ENCODE data around the gene ZDHHC17.

Gene ZDHHC17

GRCh38 chr12:76830436-76830835 is 66.5 kb downstream of the ZDHHC17 start:
- POLR2A ChIA-PET: no interaction called here
- CTCF ChIA-PET: interaction anchor here (1.8 kb wide), 1 partner anchor 181 kb away, joined by 5 read pairs; no protein-coding TSS in a partner anchor
- TF ChIP-seq CTCF (IDR thresholded peaks at IDR 0.05; ENCODE audit: control extremely low read depth, extremely low read depth, low read depth, missing control alignments): no peak
- DNase-seq (ENCODE audit: extremely low spot score): no peak

GRCh38 chr12:76836633-76837032 is 72.7 kb downstream of the ZDHHC17 start:
- CTCF ChIA-PET: interaction anchor here (1.0 to 1.5 kb wide), 4 partner anchors 13 to 174 kb away, joined by 3 to 4 read pairs (median 3); no protein-coding TSS in a partner anchor
- DNase-seq (ENCODE audit: extremely low spot score): no peak
- POLR2A ChIA-PET: no interaction called here
- no peak for TF ChIP-seq CTCF (IDR thresholded peaks at IDR 0.05; ENCODE audit: control extremely low read depth, extremely low read depth, low read depth, missing control alignments)

GRCh38 chr12:76847260-76847659 is 83.3 kb downstream of the ZDHHC17 start:
- CTCF ChIA-PET: interaction anchor here (1.6 kb wide), 1 partner anchor 27 kb away, joined by 3 read pairs; no protein-coding TSS in a partner anchor
- POLR2A ChIA-PET: no interaction called here
- no peak for TF ChIP-seq CTCF (IDR thresholded peaks at IDR 0.05; ENCODE audit: control extremely low read depth, extremely low read depth, low read depth, missing control alignments)
- no peak for DNase-seq (ENCODE audit: extremely low spot score)

GRCh38 chr12:76848132-76848531 is 84.2 kb downstream of the ZDHHC17 start:
- TF ChIP-seq CTCF (IDR thresholded peaks at IDR 0.05; ENCODE audit: control extremely low read depth, extremely low read depth, low read depth, missing control alignments): no peak
- DNase-seq (ENCODE audit: extremely low spot score): no peak
- ChIA-PET CTCF (interaction anchor here (1.6 kb wide), 1 partner anchor 28 kb away, joined by 3 read pairs; no protein-coding TSS in a partner anchor), POLR2A (no interaction called here)

GRCh38 chr12:76852106-76852505 is 88.2 kb downstream of the ZDHHC17 start:
- ChIA-PET CTCF (no interaction called here), POLR2A (no interaction called here)
- TF ChIP-seq CTCF (IDR thresholded peaks at IDR 0.05; ENCODE audit: control extremely low read depth, extremely low read depth, low read depth, missing control alignments): no peak
- no peak for DNase-seq (ENCODE audit: extremely low spot score)

GRCh38 chr12:76855271-76855670 is 91.4 kb downstream of the ZDHHC17 start:
- POLR2A ChIA-PET: no interaction called here
- TF ChIP-seq CTCF (IDR thresholded peaks at IDR 0.05; ENCODE audit: control extremely low read depth, extremely low read depth, low read depth, missing control alignments): no peak
- CTCF ChIA-PET: interaction anchor here (0.6 to 1.6 kb wide), 5 partner anchors 11 to 70 kb away, joined by 3 to 6 read pairs (median 3); no protein-coding TSS in a partner anchor

More at GRCh38 chr12:76855271-76855670, 91.4 kb downstream of the ZDHHC17 start:
- no peak for DNase-seq (ENCODE audit: extremely low spot score)

Measured in GM10248 (cell line).